ENCODE results near the gene COTL1. TPM values are rescaled to one million over a fixed set of nuclear protein-coding genes. Genes with fewer than 3 reads are reported as not detected.

The COTL1 gene
- total and polyA plus RNA-seq, 9 of the 15 experiments (the other 6 are each of a cell fraction or from before 2014, with no cell fraction given) = 27.7 to 185 (median 72.5) TPM

DNA sequence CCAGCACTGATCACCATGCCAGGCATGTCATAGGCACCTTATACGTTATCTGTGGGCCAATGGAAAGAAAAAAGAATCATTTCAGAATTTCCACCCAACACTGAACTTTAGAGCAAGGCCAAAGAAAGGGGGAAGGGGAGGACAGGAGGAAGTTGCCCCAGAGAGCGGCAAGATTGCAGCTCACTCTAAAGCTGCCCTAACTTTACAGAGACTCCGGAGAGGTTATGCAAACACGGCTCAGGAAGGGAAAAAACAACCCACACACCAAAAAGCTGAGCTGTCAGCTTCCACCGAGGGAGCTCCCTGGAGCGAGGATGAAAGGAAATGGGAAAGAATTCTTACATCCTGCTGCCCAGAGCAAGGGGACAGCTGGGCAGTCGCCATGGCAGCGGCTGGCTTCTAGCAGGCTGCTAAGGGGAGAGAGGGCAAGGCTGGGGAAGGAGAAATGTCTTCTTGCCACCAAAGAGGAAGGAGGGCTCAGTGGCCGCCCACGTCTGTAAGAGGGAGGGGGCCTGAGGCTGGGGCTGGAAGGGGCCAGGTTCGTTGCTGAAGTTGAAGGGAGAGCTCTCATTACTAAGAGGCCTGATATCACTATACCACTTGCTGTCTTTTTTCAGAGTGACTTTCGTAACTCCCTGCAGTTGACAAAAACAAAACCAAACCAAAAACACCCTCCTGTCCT, 18.2 kb downstream of the COTL1 start:
- FAIRE-seq (peak; percentile 76), ATAC-seq (peak; percentile 53), DNase-seq (ENCODE audit: extremely low read depth in 1 of 4, low spot score in 3 of 4) (peak in 1 of 4 experiments; percentile 66)
- H3K9me1 ChIP-seq (ENCODE audit: control insufficient read depth, insufficient read depth, low read length) = no peaks in the 10 kb centered on the region
- peaks cover 9% of the 10 kb centered on the region; the same call in 1 of the 3 replicates for H3K36me3 ChIP-seq (ENCODE audit: control insufficient read depth, insufficient read depth, low read length)
- H3K9me3 ChIP-seq (replicated peaks; ENCODE audit: control insufficient read depth, insufficient read depth, low read depth, low read length) = no peaks in the 10 kb centered on the region
- H3K9ac ChIP-seq (ENCODE audit: insufficient read depth in 1 of 2, low read depth in 2 of 2, low read length in 2 of 2) = peak overlapping the region; percentile 71 to 78
- peaks cover 3% of the 10 kb centered on the region; the same call in 1 of the 2 replicates for H4K20me1 ChIP-seq (replicated peaks; ENCODE audit: control insufficient read depth, insufficient read depth, low read length)
- ChIA-PET CTCF (ENCODE audit: low intra/inter-chr PET ratio) (no interaction called here), POLR2A (interaction anchor here (0.6 to 1.3 kb wide), 4 partner anchors 13 to 456 kb away, joined by 3 to 6 read pairs (median 3); no protein-coding TSS in a partner anchor)
- peak overlapping the region; percentile 75 for H3K4me2 ChIP-seq (ENCODE audit: insufficient read depth, low read length)
- intact Hi-C loops (cut with micrococcal nuclease) = no loop called here
- peaks cover 71% of the 10 kb centered on the region for H3K79me2 ChIP-seq (ENCODE audit: control insufficient read depth, insufficient read depth, low read length)
- whole genome bisulfite sequencing (ENCODE audit: insufficient coverage, low coverage, missing lambda C conversion rate) = 39% methylated on average over 12 of the region's 12 CpGs
- no TSS peak for BruUV-seq (replicated peaks)
- peaks cover 50 to 55% of the 10 kb centered on the region in 2 experiments for H3K4me1 ChIP-seq (replicated peaks in 1 of 2; ENCODE audit: control insufficient read depth in 2 of 2, insufficient read depth in 2 of 2, low read length in 2 of 2)
- H3K27me3 ChIP-seq (ENCODE audit: control insufficient read depth in 2 of 2, insufficient read depth in 2 of 2, low read length in 2 of 2) = no peaks in the 10 kb centered on the region
- peak overlapping the region; percentile 86 for H3K27ac ChIP-seq (ENCODE audit: extremely low read depth, low read depth, low read length)
- in situ Hi-C loops (cut with MboI) = no loop called here
- H2AFZ ChIP-seq (ENCODE audit: low read depth, low read length) = peak overlapping the region; percentile 73
- no peak overlapping the region for H3K4me3 ChIP-seq
- TF ChIP-seq RAD21 (CRISPR knock-in tag; conservative IDR thresholded peaks at IDR 0.05 in 1 of 2, IDR thresholded peaks at IDR 0.05 in 1 of 2) (no peak), ZNF764 (CRISPR knock-in tag; IDR thresholded peaks at IDR 0.05; ENCODE audit: low read depth) (no peak), ERF (CRISPR knock-in tag; IDR thresholded peaks at IDR 0.05) (no peak), NFIC (IDR thresholded peaks at IDR 0.05) (no peak), BCOR (IDR thresholded peaks at IDR 0.05) (no peak), SPI1 (IDR thresholded peaks at IDR 0.05; ENCODE audit: borderline replicate concordance, low read depth, low read length) (no peak), ZNF830 (CRISPR knock-in tag; IDR thresholded peaks at IDR 0.05) (no peak), MECOM (CRISPR knock-in tag; IDR thresholded peaks at IDR 0.05) (no peak), ZNF431 (CRISPR knock-in tag; IDR thresholded peaks at IDR 0.05) (no peak), SMARCE1 (IDR thresholded peaks at IDR 0.05) (0 out of 2 replicates have a peak, but pooled peaks have one; percentile 16), RBM14 (IDR thresholded peaks at IDR 0.05; ENCODE audit: borderline replicate concordance, insufficient read depth, low read depth, low read length) (no peak)
- TF ChIP-seq, protein P1, sequence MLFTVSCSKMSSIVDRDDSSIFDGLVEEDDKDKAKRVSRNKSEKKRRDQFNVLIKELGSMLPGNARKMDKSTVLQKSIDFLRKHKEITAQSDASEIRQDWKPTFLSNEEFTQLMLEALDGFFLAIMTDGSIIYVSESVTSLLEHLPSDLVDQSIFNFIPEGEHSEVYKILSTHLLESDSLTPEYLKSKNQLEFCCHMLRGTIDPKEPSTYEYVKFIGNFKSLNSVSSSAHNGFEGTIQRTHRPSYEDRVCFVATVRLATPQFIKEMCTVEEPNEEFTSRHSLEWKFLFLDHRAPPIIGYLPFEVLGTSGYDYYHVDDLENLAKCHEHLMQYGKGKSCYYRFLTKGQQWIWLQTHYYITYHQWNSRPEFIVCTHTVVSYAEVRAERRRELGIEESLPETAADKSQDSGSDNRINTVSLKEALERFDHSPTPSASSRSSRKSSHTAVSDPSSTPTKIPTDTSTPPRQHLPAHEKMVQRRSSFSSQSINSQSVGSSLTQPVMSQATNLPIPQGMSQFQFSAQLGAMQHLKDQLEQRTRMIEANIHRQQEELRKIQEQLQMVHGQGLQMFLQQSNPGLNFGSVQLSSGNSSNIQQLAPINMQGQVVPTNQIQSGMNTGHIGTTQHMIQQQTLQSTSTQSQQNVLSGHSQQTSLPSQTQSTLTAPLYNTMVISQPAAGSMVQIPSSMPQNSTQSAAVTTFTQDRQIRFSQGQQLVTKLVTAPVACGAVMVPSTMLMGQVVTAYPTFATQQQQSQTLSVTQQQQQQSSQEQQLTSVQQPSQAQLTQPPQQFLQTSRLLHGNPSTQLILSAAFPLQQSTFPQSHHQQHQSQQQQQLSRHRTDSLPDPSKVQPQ (CRISPR knock-in tag; IDR thresholded peaks at IDR 0.05; ENCODE audit: borderline replicate concordance) = no peak
- TF ChIP-seq, protein P2, sequence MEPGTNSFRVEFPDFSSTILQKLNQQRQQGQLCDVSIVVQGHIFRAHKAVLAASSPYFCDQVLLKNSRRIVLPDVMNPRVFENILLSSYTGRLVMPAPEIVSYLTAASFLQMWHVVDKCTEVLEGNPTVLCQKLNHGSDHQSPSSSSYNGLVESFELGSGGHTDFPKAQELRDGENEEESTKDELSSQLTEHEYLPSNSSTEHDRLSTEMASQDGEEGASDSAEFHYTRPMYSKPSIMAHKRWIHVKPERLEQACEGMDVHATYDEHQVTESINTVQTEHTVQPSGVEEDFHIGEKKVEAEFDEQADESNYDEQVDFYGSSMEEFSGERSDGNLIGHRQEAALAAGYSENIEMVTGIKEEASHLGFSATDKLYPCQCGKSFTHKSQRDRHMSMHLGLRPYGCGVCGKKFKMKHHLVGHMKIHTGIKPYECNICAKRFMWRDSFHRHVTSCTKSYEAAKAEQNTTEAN (CRISPR knock-in tag; IDR thresholded peaks at IDR 0.05) = no peak
- TF ChIP-seq, protein P3, sequence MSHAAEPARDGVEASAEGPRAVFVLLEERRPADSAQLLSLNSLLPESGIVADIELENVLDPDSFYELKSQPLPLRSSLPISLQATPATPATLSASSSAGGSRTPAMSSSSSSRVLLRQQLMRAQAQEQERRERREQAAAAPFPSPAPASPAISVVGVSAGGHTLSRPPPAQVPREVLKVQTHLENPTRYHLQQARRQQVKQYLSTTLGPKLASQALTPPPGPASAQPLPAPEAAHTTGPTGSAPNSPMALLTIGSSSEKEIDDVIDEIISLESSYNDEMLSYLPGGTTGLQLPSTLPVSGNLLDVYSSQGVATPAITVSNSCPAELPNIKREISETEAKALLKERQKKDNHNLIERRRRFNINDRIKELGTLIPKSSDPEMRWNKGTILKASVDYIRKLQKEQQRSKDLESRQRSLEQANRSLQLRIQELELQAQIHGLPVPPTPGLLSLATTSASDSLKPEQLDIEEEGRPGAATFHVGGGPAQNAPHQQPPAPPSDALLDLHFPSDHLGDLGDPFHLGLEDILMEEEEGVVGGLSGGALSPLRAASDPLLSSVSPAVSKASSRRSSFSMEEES (CRISPR knock-in tag; IDR thresholded peaks at IDR 0.05) = no peak
- TF ChIP-seq, protein P4, sequence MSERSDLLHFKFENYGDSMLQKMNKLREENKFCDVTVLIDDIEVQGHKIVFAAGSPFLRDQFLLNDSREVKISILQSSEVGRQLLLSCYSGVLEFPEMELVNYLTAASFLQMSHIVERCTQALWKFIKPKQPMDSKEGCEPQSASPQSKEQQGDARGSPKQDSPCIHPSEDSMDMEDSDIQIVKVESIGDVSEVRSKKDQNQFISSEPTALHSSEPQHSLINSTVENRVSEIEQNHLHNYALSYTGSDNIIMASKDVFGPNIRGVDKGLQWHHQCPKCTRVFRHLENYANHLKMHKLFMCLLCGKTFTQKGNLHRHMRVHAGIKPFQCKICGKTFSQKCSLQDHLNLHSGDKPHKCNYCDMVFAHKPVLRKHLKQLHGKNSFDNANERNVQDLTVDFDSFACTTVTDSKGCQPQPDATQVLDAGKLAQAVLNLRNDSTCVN (CRISPR knock-in tag; IDR thresholded peaks at IDR 0.05) = no peak

Measured in K562 (cell line).